Subcutaneous preadipocyte (primary cell): ENCODE measurements around the gene ZXDA. TPM values are rescaled to one million over a fixed set of nuclear protein-coding genes. Genes with fewer than 3 reads are reported as not detected.

Experiments
- total RNA-seq: library from RNA; depleted of rRNA; stranded (reverse); fragments of >200 nt; gene quantifications from 2 replicates; pipeline ENCODE4 v1.2.3, GENCODE V29; 2012

The ZXDA gene, protein sequence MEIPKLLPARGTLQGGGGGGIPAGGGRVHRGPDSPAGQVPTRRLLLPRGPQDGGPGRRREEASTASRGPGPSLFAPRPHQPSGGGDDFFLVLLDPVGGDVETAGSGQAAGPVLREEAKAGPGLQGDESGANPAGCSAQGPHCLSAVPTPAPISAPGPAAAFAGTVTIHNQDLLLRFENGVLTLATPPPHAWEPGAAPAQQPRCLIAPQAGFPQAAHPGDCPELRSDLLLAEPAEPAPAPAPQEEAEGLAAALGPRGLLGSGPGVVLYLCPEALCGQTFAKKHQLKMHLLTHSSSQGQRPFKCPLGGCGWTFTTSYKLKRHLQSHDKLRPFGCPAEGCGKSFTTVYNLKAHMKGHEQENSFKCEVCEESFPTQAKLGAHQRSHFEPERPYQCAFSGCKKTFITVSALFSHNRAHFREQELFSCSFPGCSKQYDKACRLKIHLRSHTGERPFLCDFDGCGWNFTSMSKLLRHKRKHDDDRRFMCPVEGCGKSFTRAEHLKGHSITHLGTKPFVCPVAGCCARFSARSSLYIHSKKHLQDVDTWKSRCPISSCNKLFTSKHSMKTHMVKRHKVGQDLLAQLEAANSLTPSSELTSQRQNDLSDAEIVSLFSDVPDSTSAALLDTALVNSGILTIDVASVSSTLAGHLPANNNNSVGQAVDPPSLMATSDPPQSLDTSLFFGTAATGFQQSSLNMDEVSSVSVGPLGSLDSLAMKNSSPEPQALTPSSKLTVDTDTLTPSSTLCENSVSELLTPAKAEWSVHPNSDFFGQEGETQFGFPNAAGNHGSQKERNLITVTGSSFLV
- 3.7 and 4.7 TPM in 2 replicates for total RNA-seq

DNA sequence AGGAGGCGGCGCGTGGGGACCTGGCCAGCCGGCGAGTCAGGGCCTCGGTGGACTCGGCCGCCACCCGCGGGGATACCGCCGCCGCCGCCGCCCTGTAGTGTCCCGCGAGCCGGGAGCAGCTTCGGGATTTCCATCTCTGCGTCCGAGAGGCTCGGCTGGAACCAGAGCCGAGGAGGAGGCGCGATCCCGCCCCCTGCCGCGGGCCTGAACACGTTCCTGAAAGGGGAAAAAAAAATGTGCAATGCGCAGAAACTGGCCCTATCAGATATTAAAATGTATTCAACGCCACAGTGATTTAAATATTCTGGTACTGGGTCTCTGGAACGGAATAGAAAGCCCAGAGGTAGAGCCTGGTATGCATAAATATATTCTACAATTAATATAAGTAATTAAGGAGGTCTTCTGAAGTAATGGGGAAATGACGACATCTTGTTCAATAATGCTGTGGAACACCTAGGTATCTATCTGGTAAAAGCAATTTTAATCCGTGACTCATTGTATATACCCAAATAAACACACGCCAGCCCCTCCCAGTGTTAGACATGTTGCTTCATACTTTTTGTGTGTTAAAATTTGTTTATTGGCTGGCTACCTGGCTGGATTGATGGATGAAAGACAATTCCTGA lies at the start of gene ZXDA:
TSS of gene ZXDA (minus strand) at position 172 of the 626 bp plus-strand sequence. CDS start at position 134, 38 bp downstream.

Other genes with a start within 250 kb of the ZXDA start
- gene NLRP2B, start 230.2 kb downstream of the ZXDA start, total RNA-seq = not detected in 2 replicates